HepG2 (cell line): ENCODE results near the gene CACNG5. TPM values are rescaled to one million over a fixed set of nuclear protein-coding genes. Genes with fewer than 3 reads are reported as not detected.

ENCODE experiments used
- DR1 ChIP-seq: sonication (generic); formaldehyde crosslinking; IDR thresholded peaks from 2 replicates; pipeline ENCODE4 v1.8.0; 2021; ENCODE audit warnings: mild to moderate bottlenecking, missing genetic modification reagents, inconsistent platforms
- GABPA ChIP-seq, 2 experiments: IDR thresholded peaks; 2 replicates each; pipeline ENCODE4 v1.6.1; 2011 to 2016; ENCODE audit warnings: low read depth in 2 of 2, low read length in 1 of 2, missing biosample characterization in 1 of 2, missing genetic modification characterization in 1 of 2
- IRF2 ChIP-seq: IDR thresholded peaks from 2 replicates; pipeline ENCODE4 v1.6.1; 2018; ENCODE audit warnings: missing genetic modification reagents, missing compliant biosample characterization
- MAZ ChIP-seq, 2 experiments: sonication (generic) in 1 of 2; formaldehyde crosslinking in 1 of 2; IDR thresholded peaks; 2 replicates each; pipeline versions ENCODE4 v1.5.0 to v1.6.1; 2012 to 2020; ENCODE audit warnings: low read depth in 2 of 2, mild to moderate bottlenecking in 2 of 2, borderline replicate concordance in 1 of 2, improper control_type of control experiment in 1 of 2, low read length in 1 of 2, missing genetic modification reagents in 1 of 2, moderate library complexity in 1 of 2
- MTA1 ChIP-seq: sonication (generic); formaldehyde crosslinking; IDR thresholded peaks from 2 replicates; pipeline ENCODE4 v1.4.0; 2020; ENCODE audit warnings: missing genetic modification reagents, mild to moderate bottlenecking, borderline replicate concordance
- NFAT5 ChIP-seq: sonication (generic); formaldehyde crosslinking; IDR thresholded peaks from 2 replicates; pipeline ENCODE4 v1.4.0; 2020; ENCODE audit warnings: missing genetic modification reagents
- REPIN1 ChIP-seq: sonication (generic); formaldehyde crosslinking; IDR thresholded peaks from 2 replicates; pipeline ENCODE4 v1.8.0; 2022; ENCODE audit warnings: missing genetic modification reagents, low read depth, mild to moderate bottlenecking, borderline replicate concordance
- RXRB ChIP-seq: IDR thresholded peaks from 2 replicates; pipeline ENCODE4 v1.6.1; 2016; ENCODE audit warnings: borderline replicate concordance, missing genetic modification reagents, missing compliant biosample characterization
- SALL2 ChIP-seq: sonication (generic); formaldehyde crosslinking; IDR thresholded peaks from 2 replicates; pipeline ENCODE4 v1.8.1; 2023; ENCODE audit warnings: mild to moderate bottlenecking, missing genetic modification reagents, inconsistent platforms
- SMC3 ChIP-seq: IDR thresholded peaks from 2 replicates; pipeline ENCODE4 v1.6.1; 2011; ENCODE audit warnings: low read length, improper control_type of control experiment
- STAG1 ChIP-seq: sonication (generic); formaldehyde crosslinking; IDR thresholded peaks from 2 replicates; pipeline ENCODE4 v1.4.0; 2020; ENCODE audit warnings: missing genetic modification reagents
- TBP ChIP-seq: sonication (generic); formaldehyde crosslinking; IDR thresholded peaks from 2 replicates; pipeline ENCODE4 v1.5.0; 2020; ENCODE audit warnings: missing genetic modification reagents
- XRCC5 ChIP-seq: fragments of 200-400 bp; formaldehyde crosslinking; optimal IDR thresholded peaks from 2 replicates; pipeline ENCODE3; 2017; ENCODE audit warnings: mild to moderate bottlenecking, low read length
- YEATS4 ChIP-seq: sonication (generic); formaldehyde crosslinking; IDR thresholded peaks from 2 replicates; pipeline ENCODE4 v1.4.0; 2020; ENCODE audit warnings: missing genetic modification reagents, borderline replicate concordance
- ZBTB38 ChIP-seq: sonication (generic); formaldehyde crosslinking; IDR thresholded peaks from 2 replicates; pipeline ENCODE4 v1.5.1; 2020; ENCODE audit warnings: mild to moderate bottlenecking, missing genetic modification reagents
- ZBTB7A ChIP-seq: sonication (generic); formaldehyde crosslinking; IDR thresholded peaks from 2 replicates; pipeline ENCODE4 v1.8.0; 2022; ENCODE audit warnings: mild to moderate bottlenecking, missing genetic modification reagents
- ZNF12 ChIP-seq: sonication (generic); formaldehyde crosslinking; IDR thresholded peaks from 2 replicates; pipeline ENCODE4 v1.5.0; 2020; ENCODE audit warnings: missing genetic modification reagents
- ZNF432 ChIP-seq: sonication (generic); formaldehyde crosslinking; IDR thresholded peaks from 2 replicates; pipeline ENCODE4 v1.5.0; 2020; ENCODE audit warnings: missing genetic modification reagents, mild to moderate bottlenecking, borderline replicate concordance
- ZNF564 ChIP-seq: sonication (generic); formaldehyde crosslinking; IDR thresholded peaks from 2 replicates; pipeline ENCODE4 v1.8.1; 2023; ENCODE audit warnings: mild to moderate bottlenecking, missing genetic modification reagents
- ZNF720 ChIP-seq: sonication (generic); formaldehyde crosslinking; IDR thresholded peaks from 2 replicates; pipeline ENCODE4 v1.4.0; 2020; ENCODE audit warnings: missing genetic modification reagents
- ZNF768 ChIP-seq: sonication (generic); formaldehyde crosslinking; IDR thresholded peaks from 2 replicates; pipeline ENCODE4 v1.4.0; 2020; ENCODE audit warnings: missing genetic modification reagents
- ZNF788 ChIP-seq: sonication (generic); formaldehyde crosslinking; IDR thresholded peaks from 2 replicates; pipeline ENCODE4 v1.5.0; 2020; ENCODE audit warnings: mild to moderate bottlenecking, missing genetic modification reagents, borderline replicate concordance
- polyA plus RNA-seq, 8 experiments: library from polyadenylated mRNA; depleted of rRNA in 3 of 8; stranded (reverse) in 7 of 8; unstranded in 1 of 8; fragments of >200 nt; fragmentation: Illumina TruSeq in 4 of 8; extraction: Trizol in 4 of 8; gene quantifications; 2 replicates each; pipeline versions ENCODE4 v1.2.1 to v1.2.3, GENCODE V29; 2011 to 2016; ENCODE audit warnings: low read depth in 4 of 8, missing spikeins in 1 of 8, mixed read lengths in 1 of 8; ENCODE audit not compliant: insufficient read depth in 1 of 8
- total RNA-seq, 5 experiments: library from RNA; depleted of rRNA; stranded (reverse); fragments of >200 nt; fragmentation: Illumina TruSeq; extraction: Trizol; gene quantifications; 2 replicates each; pipeline ENCODE4 v1.2.3, GENCODE V29; 2016; ENCODE audit warnings: low read depth in 1 of 5
- TF ChIP-seq, protein P1 (sequence below): sonication (generic); formaldehyde crosslinking; IDR thresholded peaks from 2 replicates; pipeline ENCODE4 v1.5.0; 2020; ENCODE audit warnings: mild to moderate bottlenecking, missing genetic modification reagents, moderate library complexity

The CACNG5 gene
- total and polyA plus RNA-seq, 2 of the 13 experiments (the other 11 are each of a cell fraction or from before 2014, with no cell fraction given) = not detected

DNA sequence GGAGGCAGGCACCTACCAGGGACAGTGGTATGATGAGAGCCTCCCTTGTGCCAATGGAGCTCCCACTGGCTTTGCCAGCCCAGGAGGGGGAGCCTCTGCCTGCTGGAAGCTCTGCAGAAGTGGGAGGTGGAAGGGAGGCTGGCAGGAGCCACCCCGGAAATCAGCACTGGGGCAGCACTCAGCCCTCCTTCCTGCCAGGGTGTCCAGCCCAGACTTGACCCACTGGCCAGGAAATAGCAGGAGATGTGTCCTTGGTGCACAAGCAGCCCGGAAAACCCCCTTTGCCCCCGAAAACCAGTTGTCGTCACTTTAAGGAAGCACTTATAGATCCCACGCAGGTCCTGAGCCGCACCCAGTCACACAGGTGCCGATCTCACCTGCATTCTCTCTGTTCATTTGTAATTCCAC, 80.3 kb downstream of the CACNG5 start (continued):
- TF ChIP-seq ZNF768 (no peak), REPIN1 (CRISPR knock-in tag) (no peak), TBP (no peak), XRCC5 (peak; percentile 43), STAG1 (CRISPR knock-in tag) (peak; percentile 74), ZNF720 (CRISPR knock-in tag) (no peak), RXRB (CRISPR knock-in tag) (peak; percentile 10; the same call in 1 of the 2 replicates), ZNF432 (no peak), ZBTB38 (CRISPR knock-in tag) (no peak), ZNF788 (CRISPR knock-in tag) (peak; percentile 34; the same call in 1 of the 2 replicates), GABPA (IDR thresholded peaks at IDR 0.05; ENCODE audit: low read depth, low read length) (no peak), GABPA (CRISPR knock-in tag; IDR thresholded peaks at IDR 0.05; ENCODE audit: low read depth) (0 out of 2 replicates have a peak, but pooled peaks have one; percentile 32), ZBTB7A (CRISPR knock-in tag) (no peak), MTA1 (CRISPR knock-in tag) (no peak), MAZ (IDR thresholded peaks at IDR 0.05; ENCODE audit: borderline replicate concordance, low read depth, low read length) (no peak), MAZ (CRISPR knock-in tag; IDR thresholded peaks at IDR 0.05; ENCODE audit: low read depth) (no peak), YEATS4 (no peak), ZNF564 (no peak), ZNF12 (no peak), IRF2 (CRISPR knock-in tag) (0 out of 2 replicates have a peak, but pooled peaks have one; percentile 30), DR1 (CRISPR knock-in tag) (no peak), SMC3 (peak; percentile 55), NFAT5 (CRISPR knock-in tag) (no peak), SALL2 (CRISPR knock-in tag) (peak; percentile 39; the same call in 1 of the 2 replicates)
- TF ChIP-seq, protein P1, sequence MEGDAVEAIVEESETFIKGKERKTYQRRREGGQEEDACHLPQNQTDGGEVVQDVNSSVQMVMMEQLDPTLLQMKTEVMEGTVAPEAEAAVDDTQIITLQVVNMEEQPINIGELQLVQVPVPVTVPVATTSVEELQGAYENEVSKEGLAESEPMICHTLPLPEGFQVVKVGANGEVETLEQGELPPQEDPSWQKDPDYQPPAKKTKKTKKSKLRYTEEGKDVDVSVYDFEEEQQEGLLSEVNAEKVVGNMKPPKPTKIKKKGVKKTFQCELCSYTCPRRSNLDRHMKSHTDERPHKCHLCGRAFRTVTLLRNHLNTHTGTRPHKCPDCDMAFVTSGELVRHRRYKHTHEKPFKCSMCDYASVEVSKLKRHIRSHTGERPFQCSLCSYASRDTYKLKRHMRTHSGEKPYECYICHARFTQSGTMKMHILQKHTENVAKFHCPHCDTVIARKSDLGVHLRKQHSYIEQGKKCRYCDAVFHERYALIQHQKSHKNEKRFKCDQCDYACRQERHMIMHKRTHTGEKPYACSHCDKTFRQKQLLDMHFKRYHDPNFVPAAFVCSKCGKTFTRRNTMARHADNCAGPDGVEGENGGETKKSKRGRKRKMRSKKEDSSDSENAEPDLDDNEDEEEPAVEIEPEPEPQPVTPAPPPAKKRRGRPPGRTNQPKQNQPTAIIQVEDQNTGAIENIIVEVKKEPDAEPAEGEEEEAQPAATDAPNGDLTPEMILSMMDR (CRISPR knock-in tag) = peak; percentile 69
